ENCODE data around the gene VPS35. TPM values are rescaled to one million over a fixed set of nuclear protein-coding genes. Genes with fewer than 3 reads are reported as not detected.

The VPS35 gene
- total RNA-seq, 1 experiment from 2014 or later = 70.4 TPM

DNA sequence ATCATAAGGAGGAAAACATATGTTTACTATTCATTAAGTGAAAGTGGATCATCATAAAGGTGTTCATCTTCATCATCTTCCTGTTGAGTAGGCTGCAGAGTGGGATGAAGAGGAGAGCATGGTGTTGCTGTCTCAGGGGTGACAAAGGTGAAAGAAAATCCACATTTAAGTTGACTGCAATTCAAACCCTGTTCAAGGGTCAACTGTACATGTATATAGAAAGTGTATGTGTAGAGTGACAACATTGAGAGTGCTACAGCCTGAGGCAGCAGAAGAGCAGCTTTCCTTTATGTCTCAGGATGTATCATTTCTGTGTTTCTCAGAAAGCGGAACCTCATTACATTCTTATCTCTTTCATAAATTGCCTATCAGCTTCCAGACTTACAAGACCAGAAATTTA, 17.7 kb upstream of the VPS35 start:
- Histone ChIP-seq H4K5ac (ENCODE audit: insufficient read length, low read depth, low read length) (no peak overlapping the region), H3K56ac (ENCODE audit: insufficient read length, low read depth, low read length) (no peak overlapping the region), H3K27me3 (ENCODE audit: insufficient read depth, low read length) (no peaks in the 10 kb centered on the region), H2BK5ac (ENCODE audit: insufficient read length, low read length) (no peak overlapping the region), H3K79me1 (ENCODE audit: insufficient read depth, low read depth, low read length, poor library complexity, severe bottlenecking) (no peaks in the 10 kb centered on the region), H3K79me2 (ENCODE audit: insufficient read depth, low read length) (no peaks in the 10 kb centered on the region), H2BK12ac (ENCODE audit: insufficient read length, low read depth, low read length) (no peak overlapping the region), H3K4ac (ENCODE audit: low read depth, low read length) (no peak overlapping the region), H3K9me3 (ENCODE audit: control insufficient read depth, low read depth, low read length) (no peaks in the 10 kb centered on the region), H2BK15ac (ENCODE audit: low read depth, low read length) (no peak overlapping the region), H2BK20ac (ENCODE audit: low read depth, low read length, poor library complexity, severe bottlenecking) (no peak overlapping the region), H3K18ac (ENCODE audit: insufficient read length, low read depth, low read length) (no peak overlapping the region), H2BK120ac (ENCODE audit: low read depth, low read length, poor library complexity, severe bottlenecking) (no peak overlapping the region), H3K23ac (ENCODE audit: insufficient read length, low read depth, low read length) (no peak overlapping the region), H2AFZ (ENCODE audit: low read length) (no peak overlapping the region), H3K4me2 (ENCODE audit: insufficient read depth, insufficient read length, low read length) (no peak overlapping the region), H3T11ph (ENCODE audit: low read length) (no peak overlapping the region), H4K91ac (ENCODE audit: insufficient read length, low read depth, low read length) (no peak overlapping the region), H3K14ac (ENCODE audit: insufficient read depth, low read length) (no peak overlapping the region), H3K4me1 (ENCODE audit: insufficient read depth, low read length) (no peaks in the 10 kb centered on the region), H3K9ac (ENCODE audit: extremely low read depth, insufficient read length, low read length) (no peak overlapping the region), H4K8ac (replicated peaks; ENCODE audit: insufficient read length, low read depth, low read length) (no peak overlapping the region), H3K23me2 (ENCODE audit: insufficient read length, low read depth, low read length, poor library complexity, severe bottlenecking) (no peaks in the 10 kb centered on the region), H3K27ac (ENCODE audit: insufficient read length, low read depth, low read length) (no peak overlapping the region), H4K20me1 (ENCODE audit: control insufficient read depth, insufficient read depth, insufficient read length) (no peaks in the 10 kb centered on the region), H2AK5ac (ENCODE audit: insufficient read length, low read length) (no peak overlapping the region)
- Mint-ChIP-seq H3K9me3 (no peaks in the 10 kb centered on the region), H3K27me3 (ENCODE audit: low read depth) (no peaks in the 10 kb centered on the region), H3K36me3 (ENCODE audit: insufficient read depth in 1 of 3, low read depth in 3 of 3) (peaks cover 0 to 5% (median 3%) of the 10 kb centered on the region in 3 experiments; a peak in 5 of 7 replicates), H3K4me1 (no peaks in the 10 kb centered on the region), H3K27ac (no peak overlapping the region), H3K4me3 (no peak overlapping the region)
- WGBS (ENCODE audit: extremely low coverage, insufficient read length, low lambda C conversion rate) = no CpG with 5 or more reads among the region's 1 CpG
- no peak for TF ChIP-seq CTCF (conservative IDR thresholded peaks at IDR 0.05)
- DNase-seq = no peak
